GM21447 (cell line): Measurements from ENCODE around the gene SLC39A9.
"Not testable (repeated sequence)": the region's sequence is repeated elsewhere in the genome, so short reads cannot be mapped to it uniquely, and the experiment has no call there.

Experiments
- ATAC-seq: cut with Tn5 transposase; IDR thresholded peaks from one replicate; pipeline ENCODE4 v1.9.1; 2021; ENCODE audit not compliant: unreplicated experiment

The SLC39A9 gene

DNA sequence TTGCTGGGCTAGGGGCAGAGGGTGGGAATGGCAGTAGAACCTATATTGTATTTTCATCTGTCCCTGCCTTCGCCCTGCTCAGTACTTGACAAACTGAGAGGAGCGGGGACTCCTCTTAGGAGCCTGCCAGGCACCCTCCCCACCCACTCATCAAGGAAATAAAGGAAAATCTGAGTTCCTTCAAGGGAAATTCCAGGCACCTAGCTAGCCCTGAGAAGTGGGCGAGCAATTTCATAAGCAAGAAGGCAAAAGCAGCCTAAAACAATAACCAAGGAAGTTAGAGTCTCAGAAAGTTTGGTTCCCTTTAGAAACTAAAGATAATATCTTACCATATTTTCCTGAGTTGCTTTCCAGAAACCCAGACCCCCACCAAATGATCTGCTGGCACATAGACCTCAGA is 75.5 kb downstream of the SLC39A9 start:
- no peak for ATAC-seq

DNA sequence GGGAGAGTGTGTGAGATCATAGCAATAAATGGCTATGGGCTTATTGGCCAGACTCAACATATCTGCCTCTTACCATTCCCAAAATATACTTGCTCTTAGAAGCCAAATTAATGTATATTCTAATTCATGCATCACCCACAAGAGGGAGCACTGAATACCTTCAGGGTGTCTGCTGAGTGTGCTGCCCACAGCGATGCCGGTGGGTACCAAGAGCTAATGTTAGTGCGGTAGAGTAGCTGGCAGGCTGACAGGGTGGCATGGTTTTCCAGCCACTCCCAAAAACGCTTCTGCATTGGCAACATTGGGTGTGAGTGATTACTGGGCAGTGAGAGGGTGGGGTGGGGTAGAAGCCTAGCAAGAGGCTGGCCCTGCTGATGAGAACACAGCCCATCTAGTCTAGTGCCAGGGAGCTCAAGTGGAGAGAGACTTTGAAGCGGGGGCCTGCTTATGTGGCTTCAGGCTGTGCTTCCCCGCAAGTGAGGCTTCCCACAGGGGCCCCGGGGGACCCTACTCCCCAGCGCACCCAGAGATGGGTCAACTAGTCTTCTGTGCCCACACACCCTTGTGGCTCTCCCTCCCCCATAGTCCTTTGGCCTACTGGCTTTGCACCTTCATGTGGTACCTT is 76.8 kb downstream of the SLC39A9 start:
- no peak for ATAC-seq

DNA sequence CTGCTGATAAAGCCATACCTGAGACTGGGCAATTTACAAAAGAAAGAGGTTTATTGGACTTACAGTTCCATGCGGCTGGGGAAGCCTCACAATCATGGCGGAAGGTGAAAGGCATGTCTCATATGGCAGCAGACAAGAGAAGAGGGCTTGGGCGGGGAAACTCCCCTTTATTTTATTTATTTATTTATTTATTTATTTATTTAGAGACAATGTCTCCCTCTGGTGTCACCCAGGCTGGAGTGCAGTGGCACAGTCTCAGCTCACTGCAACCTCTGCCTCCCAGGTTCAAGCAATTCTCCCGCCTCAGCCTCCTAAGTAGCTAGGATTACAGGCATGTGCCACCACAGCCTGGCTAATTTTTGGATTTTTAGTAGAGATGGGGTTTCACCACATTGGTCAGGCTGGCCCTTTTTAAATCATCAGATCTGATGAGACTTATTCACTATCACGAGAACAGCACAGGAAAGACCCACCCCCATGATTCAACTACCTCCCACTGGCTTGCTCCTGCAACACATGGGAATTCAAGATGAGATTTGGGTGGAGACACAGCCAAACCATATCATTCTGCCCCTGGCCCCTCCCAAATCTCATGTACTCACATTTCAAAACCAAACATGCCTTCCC is 78.4 kb downstream of the SLC39A9 start:
- ATAC-seq: not testable (repeated sequence)

DNA sequence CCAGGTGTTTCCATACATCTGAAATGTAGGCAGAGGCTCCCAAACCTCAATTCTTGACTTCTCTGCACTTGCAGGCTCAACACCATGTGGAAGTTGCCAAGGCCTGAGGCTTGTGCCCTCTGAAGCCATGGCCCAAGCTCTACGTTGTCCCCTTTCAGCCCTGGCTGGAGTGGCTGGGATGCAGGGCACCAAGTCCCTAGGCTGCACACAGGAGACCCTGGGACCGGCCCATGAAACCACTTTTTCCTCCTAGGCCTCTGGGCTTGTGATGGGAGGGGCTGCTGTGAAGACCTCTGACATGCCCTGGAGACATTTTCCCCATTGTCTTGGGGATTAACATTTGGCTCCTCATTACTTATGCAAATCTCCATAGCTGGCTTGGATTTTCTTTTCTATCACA is 79.6 kb downstream of the SLC39A9 start:
- ATAC-seq: not testable (repeated sequence)

DNA sequence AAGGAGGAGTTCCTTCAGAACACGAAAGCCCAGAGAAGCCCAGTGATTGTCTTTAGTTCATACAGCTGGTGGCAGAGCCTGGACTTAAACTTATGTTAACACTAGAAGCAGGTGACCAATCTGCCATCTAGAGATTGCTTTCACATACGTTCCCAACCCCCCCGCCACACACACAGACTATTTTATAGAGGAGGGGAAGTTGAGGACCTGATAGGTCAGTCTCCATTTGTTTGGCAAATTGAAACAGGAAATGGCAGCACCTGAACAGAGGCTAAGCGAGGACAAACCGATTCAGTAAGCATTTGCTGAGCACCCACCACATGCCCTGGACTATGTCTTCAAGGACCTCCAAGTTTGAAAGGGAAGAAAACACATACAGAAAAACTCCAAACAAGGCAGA is 81.2 kb downstream of the SLC39A9 start:
- no peak for ATAC-seq

DNA sequence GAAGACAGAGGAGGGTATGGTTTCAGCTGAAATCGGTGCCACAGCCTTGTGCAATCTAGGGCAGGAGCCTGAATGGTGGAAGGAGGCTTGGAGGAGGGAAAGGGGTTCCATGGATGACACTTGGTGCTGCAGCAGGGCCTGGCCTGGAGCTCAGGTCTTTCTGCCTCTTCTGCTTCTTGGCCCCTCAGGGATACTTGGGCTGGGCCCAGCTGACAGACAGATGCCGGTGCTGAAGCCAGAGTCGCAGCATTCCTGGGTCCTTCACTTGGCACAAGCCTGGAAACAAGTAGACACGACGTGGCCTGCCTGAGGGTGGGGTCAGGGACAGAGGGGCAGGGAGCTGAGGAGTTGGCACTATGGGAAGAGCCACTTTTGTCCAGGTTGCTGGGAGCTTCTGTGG is 81.6 kb downstream of the SLC39A9 start:
- no peak for ATAC-seq

DNA sequence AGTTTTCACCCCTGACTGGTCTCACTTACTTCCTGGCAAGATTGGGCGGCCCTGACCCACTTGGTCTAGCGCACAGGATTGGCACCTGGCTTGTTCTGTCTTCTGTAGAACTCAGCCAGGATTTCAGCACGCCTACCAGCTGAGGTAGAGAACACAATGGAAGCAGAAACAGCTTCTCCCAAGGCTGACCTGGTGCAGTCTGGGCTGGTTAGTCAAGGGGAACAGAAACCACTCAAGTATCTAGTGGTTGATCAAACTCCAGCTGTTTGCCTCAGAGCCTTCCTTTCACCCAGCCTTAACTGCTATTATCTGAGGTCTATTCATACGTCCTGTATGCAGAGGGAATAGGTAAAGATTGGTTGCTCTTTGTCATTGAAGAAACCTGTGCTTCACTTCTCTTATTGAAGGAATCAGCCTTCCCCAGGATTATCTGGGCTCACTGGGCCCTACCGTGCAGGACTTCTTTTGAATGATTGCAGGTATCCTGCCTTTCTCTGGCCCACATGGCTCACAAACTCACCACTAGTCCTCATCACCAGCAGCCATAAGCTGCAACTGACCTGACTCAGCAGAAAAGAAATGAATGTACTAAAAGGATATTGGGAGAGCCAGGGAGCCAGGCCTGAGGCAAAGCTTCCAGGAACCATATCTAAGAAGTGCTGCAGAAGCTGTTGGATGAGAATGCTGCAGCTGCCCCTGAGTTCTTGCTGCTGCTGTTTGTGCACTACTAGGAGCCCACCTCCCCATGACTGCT is 83.5 kb downstream of the SLC39A9 start:
- peak; percentile 96 for ATAC-seq

DNA sequence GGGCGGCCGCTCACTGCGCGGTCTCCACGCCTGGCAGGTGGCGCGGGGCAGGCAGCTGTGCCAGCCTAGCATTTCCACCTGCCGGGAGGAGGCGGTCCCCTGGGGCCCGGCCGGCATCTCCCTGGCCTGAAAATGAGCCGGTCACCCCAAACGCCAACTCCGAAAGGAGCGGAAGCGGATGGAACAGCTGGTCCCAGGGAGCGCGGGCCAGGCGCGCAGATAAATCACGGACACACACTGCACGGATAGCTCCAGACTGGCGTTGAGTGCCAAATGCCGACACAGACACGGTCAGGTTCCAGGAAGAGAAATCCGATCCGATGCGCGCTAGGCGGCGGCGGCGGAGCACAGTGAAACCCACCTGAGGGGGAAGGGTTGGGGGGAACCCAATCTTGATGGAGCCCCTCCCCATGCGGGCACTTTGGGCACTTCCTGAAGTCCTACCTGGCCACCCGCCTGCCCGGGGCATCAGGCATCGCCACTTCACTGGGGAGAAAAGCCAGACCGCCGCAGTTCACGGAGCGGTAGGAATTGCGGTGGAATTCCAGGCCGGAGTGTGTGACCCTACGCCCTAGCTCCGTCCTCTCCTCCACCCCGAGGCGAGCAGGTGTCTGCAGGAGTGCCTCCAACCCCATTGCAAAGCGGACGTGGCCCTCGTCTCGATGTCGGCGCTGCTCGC is 85.4 kb downstream of the SLC39A9 start:
- no peak for ATAC-seq

DNA sequence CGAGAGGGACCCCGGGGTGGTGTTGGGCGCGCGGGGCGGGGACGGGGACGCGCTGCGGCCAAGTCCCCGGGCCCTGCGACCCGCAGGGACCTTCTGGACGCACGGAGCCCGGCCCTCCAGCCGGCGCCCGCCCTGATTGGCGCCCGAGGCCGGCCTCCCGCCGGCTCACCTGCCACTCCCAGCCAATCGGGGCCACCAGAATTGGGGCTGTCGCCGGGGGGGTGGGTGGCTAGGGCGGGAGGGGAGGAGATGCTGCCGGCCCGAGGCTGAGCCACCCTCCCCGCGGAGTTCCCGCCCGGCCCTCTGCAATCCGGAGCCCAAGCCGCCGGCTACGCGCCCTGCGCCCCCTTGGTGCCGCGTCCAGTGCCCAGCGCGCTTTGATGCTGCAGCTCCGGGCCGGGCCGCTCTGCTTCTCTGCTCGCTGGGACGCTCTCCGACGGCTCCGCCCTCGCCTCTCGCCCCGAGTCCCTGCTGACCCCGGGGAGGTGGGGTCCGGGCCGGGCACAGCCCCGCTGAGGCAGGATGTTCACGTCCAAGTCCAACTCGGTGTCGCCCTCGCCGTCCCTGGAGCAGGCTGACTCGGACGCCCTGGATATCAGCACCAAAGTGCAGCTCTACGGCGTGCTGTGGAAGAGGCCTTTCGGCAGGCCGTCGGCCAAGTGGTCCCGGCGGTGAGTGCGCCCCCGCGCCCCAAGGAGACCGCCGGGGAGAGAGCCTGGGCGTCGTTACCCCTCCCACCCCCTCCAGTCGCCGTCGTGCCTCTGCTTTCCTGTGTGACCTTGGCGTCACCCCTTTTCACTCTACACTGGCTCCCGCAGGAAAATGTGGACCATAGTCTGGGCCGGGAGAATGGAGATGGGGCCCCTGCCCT is 86.2 kb downstream of the SLC39A9 start, which contains the start of gene PLEKHD1:
Gene PLEKHD1 (plus strand): TSS at position 285 of the 871 bp plus-strand sequence. CDS start 238 bp downstream, at position 523.
- ATAC-seq: no peak

DNA sequence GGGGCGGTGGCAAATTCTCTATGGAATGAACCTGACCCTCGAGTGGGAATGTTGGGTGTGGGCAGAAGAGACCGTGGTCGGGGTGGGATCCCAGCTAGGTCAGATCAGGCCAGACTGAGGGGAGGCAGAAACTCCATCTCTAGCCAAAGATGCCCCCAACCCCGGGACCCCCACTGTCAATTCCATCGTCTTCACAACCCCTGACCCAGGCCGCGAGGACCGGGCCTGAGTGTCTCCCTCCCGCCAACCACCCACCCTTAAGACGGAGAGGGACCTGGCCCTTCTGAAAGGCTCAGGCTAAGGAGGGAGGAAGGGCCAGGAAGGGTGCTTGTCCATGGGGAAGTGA is 86.8 kb downstream of the SLC39A9 start:
- no peak for ATAC-seq

DNA sequence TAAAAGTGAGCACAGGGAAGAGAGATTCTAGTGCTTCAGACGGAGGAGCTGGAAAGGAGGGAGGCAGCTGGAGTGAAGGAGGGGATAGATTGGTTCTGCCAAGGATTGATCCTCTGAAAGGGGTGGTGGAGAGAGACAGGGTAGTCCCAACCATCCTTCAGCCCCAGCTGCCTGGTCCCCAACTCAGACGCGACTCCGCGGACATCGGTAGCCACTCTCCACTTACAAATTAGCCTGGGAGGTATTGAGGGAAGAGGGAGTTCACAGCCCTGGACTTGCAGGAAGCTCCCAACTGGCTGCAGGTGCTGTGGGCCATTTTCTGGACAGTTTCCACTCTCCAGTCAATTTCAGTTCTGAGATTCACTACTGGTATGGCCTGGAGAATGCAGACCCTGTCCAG is 87.2 kb downstream of the SLC39A9 start:
- ATAC-seq: no peak

DNA sequence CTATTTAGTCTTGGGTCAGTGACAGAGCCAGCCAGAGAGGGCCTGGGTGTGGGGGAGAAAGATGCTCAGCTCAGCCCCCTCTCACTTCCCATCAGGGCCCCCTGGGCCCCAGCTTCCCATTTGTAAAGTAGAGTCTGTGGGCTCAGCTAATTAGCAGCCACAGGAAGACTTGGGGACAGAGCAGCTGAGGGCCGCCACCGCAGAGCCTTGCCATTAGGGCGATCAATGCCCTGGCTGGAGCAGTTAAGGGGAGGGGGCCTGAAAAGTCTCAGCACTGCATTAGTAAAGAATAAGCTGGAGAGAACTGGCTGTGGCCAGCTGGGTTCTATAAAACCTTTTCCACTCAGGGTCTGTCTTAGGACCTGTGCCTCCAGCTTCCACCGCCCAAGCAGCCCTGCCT is 88.7 kb downstream of the SLC39A9 start:
- no peak for ATAC-seq

DNA sequence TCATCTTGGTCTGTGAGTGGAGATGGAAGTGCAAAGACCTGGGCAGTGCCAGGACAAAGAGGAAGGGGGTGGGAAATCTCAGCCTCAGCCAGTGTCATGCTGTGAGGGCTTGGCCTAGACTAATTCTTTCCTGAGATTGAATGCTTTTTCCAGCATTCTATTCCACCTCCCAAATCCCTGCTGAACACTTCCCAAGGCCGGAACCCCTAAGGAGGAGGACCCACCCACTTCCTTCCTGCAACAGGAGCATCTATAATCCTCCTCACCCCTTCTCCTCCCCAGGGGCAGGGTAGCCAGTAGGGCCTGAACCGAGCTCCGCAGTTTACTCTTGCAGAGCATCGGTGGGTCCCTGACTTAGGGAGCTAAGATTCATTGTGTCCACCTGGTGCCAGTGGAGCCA is 89.3 kb downstream of the SLC39A9 start:
- ATAC-seq: no peak

DNA sequence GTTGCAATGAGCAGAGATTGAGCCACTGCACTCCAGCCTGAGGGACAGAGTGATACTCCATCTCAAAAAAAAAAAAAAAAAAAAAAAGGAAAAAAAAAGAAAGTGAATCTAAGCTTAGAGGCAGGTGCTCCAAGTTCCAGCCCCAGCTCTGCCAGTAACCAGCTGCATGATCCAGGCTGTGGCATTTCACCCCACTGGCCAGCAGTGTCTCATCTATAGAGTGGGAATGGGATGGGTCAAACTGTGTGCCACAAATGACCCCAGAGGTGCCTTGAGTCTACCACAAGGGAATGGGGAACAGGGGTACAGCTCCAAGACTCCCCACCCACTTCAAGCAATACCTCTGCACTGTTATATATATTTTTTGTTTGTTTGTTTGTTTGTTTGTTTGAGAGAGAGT is 91.0 kb downstream of the SLC39A9 start:
- no peak for ATAC-seq

DNA sequence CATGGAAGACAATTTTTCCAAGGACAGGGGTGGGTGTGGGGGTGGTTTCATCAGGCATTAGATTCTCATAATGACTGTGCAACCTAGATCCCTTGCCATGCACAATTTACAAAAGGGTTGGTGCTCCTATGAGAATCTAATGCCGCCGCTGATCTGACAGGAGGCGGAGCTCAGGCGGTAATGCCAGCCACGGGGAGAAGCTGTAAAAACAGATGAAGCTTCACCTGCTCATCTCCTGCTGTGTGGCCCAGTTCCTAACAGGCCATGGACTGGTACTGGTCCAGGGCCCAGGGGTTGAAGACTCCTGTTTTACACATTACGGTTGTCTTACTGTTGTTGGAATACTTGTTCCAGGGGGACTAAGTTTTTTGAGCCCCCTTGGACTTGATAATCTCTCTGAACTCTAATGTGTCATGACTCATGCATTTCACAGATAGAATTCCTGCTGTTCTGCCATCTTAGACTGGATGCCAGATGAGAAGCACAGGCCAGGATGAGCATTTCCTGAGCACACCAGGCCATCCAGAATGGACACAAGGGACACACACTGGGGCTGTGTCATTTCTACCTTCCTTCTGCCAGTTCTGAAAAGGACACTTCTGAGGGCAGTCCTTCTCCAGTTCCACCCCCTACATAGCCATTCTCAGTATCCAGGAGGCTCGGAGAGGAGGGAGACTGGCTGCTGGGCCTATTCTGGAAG is 91.9 kb downstream of the SLC39A9 start:
- ATAC-seq: no peak

DNA sequence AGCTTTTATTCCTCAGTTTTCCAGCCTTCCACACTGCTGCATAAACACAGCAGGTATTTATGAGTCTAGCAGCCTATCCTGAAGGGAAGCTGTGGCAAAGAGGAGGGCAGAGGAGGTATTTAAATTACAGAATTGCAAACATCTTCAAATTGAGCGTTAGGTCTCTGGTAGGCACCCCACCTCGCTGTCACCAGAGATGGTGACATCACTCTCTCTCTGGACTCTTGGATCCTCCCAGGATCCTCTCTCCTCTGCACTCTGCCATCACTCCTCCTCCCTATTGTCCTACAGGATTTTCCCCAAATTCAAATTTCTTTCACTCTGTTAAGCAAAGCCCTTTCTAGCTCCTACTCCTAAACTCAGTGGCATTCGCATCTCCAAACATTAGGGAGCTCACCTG is 92.7 kb downstream of the SLC39A9 start:
- ATAC-seq: no peak

DNA sequence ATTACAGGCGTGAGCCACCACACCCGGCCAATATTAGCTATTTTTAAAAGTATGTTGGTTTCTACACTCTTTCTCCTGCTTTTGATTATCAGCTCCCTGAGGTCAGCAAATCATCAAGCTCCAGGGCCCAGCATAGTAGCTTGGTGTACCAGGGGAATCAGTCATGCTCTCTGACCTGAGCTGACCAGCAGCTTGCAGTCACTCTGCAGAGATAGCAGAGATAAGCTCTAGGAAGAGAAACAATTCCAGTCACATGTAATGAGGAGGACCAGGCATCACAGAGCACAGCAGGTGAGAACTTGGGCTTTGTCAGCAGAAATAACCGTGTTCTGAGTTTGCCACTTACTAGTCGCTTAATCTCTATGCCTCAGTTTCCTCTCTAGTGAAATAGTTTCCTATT is 94.5 kb downstream of the SLC39A9 start:
- no peak for ATAC-seq

DNA sequence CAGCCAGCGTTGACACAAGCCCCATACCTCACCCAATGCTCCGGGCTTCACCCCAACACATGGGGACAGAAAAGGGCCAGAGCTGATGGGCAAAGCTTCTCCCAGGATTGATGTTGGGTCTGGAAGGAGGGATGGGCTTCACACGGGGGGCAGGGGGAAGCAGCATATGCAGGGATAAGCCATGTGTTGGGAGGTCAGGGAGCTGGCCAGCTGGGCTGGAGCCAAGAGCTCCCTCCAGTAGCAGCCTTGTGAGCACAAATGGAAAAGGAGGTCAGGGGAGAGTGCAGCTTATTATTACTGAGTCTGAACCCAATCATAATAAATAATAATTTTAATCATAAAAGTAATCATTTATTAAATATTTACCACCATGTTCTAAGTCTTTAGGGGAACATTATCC is 95.3 kb downstream of the SLC39A9 start:
- no peak for ATAC-seq

DNA sequence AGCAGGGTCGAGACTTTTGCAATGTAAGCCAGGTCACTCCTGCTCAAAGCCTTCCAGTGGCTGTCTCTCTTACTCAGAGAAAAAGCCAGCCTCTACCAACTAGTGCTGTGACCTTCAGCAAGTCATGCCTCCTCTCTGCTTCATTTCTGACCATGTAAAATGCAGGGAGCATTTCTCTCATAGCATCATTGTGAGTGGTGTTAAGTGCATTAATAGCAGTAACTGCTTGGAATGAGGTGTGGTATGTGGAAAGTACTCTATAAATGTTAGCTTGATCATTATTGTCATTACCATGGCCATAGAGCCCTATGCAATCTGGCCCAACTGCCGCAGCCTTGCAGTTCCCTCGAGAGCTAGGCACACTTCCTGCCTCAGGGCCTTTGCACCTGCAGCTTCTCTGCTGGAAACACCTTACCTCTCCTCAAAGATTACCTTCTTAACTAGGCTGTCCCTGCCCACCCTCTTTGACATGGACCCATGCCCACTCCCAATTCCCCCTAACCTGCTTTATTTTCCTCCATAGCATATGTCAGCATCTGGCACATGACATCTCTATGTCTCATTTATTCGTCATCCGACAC is 96.9 kb downstream of the SLC39A9 start:
- no peak for ATAC-seq

DNA sequence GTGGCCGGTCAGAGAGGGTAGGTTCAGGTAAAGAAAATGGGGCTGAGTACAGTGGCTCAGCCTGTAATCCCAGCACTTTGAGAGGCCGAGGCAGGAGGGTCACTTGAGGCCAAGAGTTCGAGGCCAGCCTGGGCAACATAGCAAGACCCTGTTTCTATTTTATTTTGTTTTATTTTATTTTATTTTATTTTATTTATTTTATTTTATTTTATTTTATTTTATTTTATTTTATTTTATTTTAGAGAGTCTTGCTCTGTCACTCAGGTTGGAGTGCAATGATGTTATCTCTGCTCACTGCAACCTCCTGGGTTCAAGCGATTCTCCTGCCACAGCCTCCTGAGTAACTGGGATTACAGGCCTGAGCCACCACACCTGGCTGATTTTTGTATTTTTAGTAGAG is 99.4 kb downstream of the SLC39A9 start:
- ATAC-seq: not testable (repeated sequence)
